Large intestine (tissue), 12 donors: Measurements from ENCODE around the gene SOX21. TPM values are rescaled to one million over a fixed set of nuclear protein-coding genes. Genes with fewer than 3 reads are reported as not detected.
A peak's percentile ranks its signal among the peaks of the same experiment; 100 is the strongest.
"Not testable (repeated sequence)": the region's sequence is repeated elsewhere in the genome, so short reads cannot be mapped to it uniquely, and the experiment has no call there.

Experiments
- DNase-seq, 2 donors: peaks; one replicate each; pipeline versions ENCODE4 v3.0.0 to v3.0.0-alpha.2; 2013
- H3K27ac ChIP-seq: one replicate; pipeline ENCODE4 v1.5.1; 2013; ENCODE audit warnings: low read length
- H3K27me3 ChIP-seq: 2 replicates; pipeline ENCODE4 v1.6.1; 2013; ENCODE audit warnings: low read length; ENCODE audit not compliant: control insufficient read depth, insufficient read depth
- H3K36me3 ChIP-seq: 2 replicates; pipeline ENCODE4 v1.6.1; 2013; ENCODE audit warnings: low read length; ENCODE audit not compliant: control insufficient read depth, insufficient read depth
- H3K4me1 ChIP-seq: one replicate; pipeline ENCODE4 v1.6.1; 2013; ENCODE audit warnings: low read length; ENCODE audit not compliant: control insufficient read depth, insufficient read depth
- H3K4me3 ChIP-seq: one replicate; pipeline ENCODE4 v1.5.1; 2013; ENCODE audit warnings: low read length
- H3K9me3 ChIP-seq: one replicate; pipeline ENCODE4 v1.6.1; 2013; ENCODE audit warnings: mild to moderate bottlenecking, low read depth, low read length, moderate library complexity; ENCODE audit not compliant: control insufficient read depth
- WGBS: methylation state at CpG from one replicate; pipeline ENCODE4 v1.1.5; 2013; ENCODE audit warnings: low lambda C conversion rate; ENCODE audit not compliant: insufficient coverage; 5-methylcytosine and 5-hydroxymethylcytosine counted together
- long read RNA-seq, 11 donors: transcript quantifications; one replicate each; lab custom pipeline, GENCODE V29; 2026
- polyA plus RNA-seq: library from polyadenylated mRNA; unstranded; fragments of 120-200 nt; gene quantifications from one replicate; pipeline ENCODE4 v1.2.1, GENCODE V29; 2013

SOX21 gene
- not detected for polyA plus RNA-seq
- long read RNA-seq, donor 1, result 0 reads
- long read RNA-seq, donor 2, result 0 reads
- long read RNA-seq, donor 3, result 0 reads
- long read RNA-seq, donor 4, result 0 reads
- long read RNA-seq, donor 5, result 0 reads
- long read RNA-seq, donor 6, result 0 reads
- long read RNA-seq, donor 7, result 0 reads
- long read RNA-seq, donor 8, result 0 reads
- long read RNA-seq, donor 9, result 0 reads
- long read RNA-seq, donor 10, result 0 reads
- long read RNA-seq, donor 11, result 0 reads

GRCh38 chr13:94712287-94712811, at the start of gene SOX21:
Gene SOX21 (minus strand): TSS chr13:94712545. CDS start chr13:94712049, 496 bp downstream.
- H3K27me3 ChIP-seq, result peaks cover 83% of the 10 kb centered on the region
- no peaks in the 10 kb centered on the region for H3K36me3 ChIP-seq
- H3K27ac ChIP-seq, result no peak within 1 kb of the TSS
- H3K4me3 ChIP-seq, result no peak within 1 kb of the TSS
- DNase-seq, result peak in 1 of 2 donors; percentile 33
- H3K9me3 ChIP-seq, result peaks cover 7% of the 10 kb centered on the region
- no CpG with 5 or more reads among the region's 38 CpGs for WGBS
- H3K4me1 ChIP-seq, result peaks cover 9% of the 10 kb centered on the region

GRCh38 chr13:94761407-94761806, 49.1 kb upstream of the SOX21 start:
- DNase-seq, result no peak
- no peaks in the 10 kb centered on the region for H3K36me3 ChIP-seq
- no peak overlapping the region for H3K4me3 ChIP-seq
- peaks cover 3% of the 10 kb centered on the region for H3K27me3 ChIP-seq
- H3K4me1 ChIP-seq, result no peaks in the 10 kb centered on the region
- no CpG with 5 or more reads among the region's 2 CpGs for WGBS
- no peaks in the 10 kb centered on the region for H3K9me3 ChIP-seq
- no peak overlapping the region for H3K27ac ChIP-seq

GRCh38 chr13:94759120-94759728, 46.9 kb upstream of the SOX21 start:
- no peak for DNase-seq
- H3K27ac ChIP-seq, result no peak overlapping the region
- no peaks in the 10 kb centered on the region for H3K4me1 ChIP-seq
- no peaks in the 10 kb centered on the region for H3K9me3 ChIP-seq
- no CpG with 5 or more reads among the region's 22 CpGs for WGBS
- H3K27me3 ChIP-seq, result peaks cover 3% of the 10 kb centered on the region
- H3K4me3 ChIP-seq, result no peak overlapping the region
- no peaks in the 10 kb centered on the region for H3K36me3 ChIP-seq

GRCh38 chr13:94758436-94758960, 46.2 kb upstream of the SOX21 start:
- WGBS, result 67% methylated on average over 1 of the region's 5 CpGs
- H3K27me3 ChIP-seq, result peaks cover 2% of the 10 kb centered on the region
- no peak overlapping the region for H3K27ac ChIP-seq
- H3K4me3 ChIP-seq, result no peak overlapping the region
- H3K36me3 ChIP-seq, result no peaks in the 10 kb centered on the region
- no peak for DNase-seq
- no peaks in the 10 kb centered on the region for H3K4me1 ChIP-seq
- H3K9me3 ChIP-seq, result no peaks in the 10 kb centered on the region

- no peaks in the 10 kb centered on the region for H3K27me3 ChIP-seq
- no CpG with 5 or more reads among the region's 1 CpG for WGBS
- no peaks in the 10 kb centered on the region for H3K36me3 ChIP-seq
- no peak for DNase-seq
- H3K27ac ChIP-seq, result no peak overlapping the region
- H3K9me3 ChIP-seq, result no peaks in the 10 kb centered on the region
- H3K4me3 ChIP-seq, result no peak overlapping the region
- no peaks in the 10 kb centered on the region for H3K4me1 ChIP-seq
Measured at GRCh38 chr13:94753327-94753726, 41.0 kb upstream of the SOX21 start.

- Histone ChIP-seq H3K9me3 (no peaks in the 10 kb centered on the region), H3K36me3 (no peaks in the 10 kb centered on the region), H3K27me3 (peaks cover 2% of the 10 kb centered on the region), H3K4me1 (no peaks in the 10 kb centered on the region), H3K27ac (no peak overlapping the region), H3K4me3 (no peak overlapping the region)
- WGBS, result no CpG with 5 or more reads among the region's 1 CpG
- no peak for DNase-seq
Measured at GRCh38 chr13:94749162-94749561, 36.8 kb upstream of the SOX21 start.

- H3K27ac ChIP-seq, result no peak overlapping the region
- peaks cover 5% of the 10 kb centered on the region for H3K27me3 ChIP-seq
- H3K36me3 ChIP-seq, result no peaks in the 10 kb centered on the region
- no peaks in the 10 kb centered on the region for H3K9me3 ChIP-seq
- no peak overlapping the region for H3K4me3 ChIP-seq
- DNase-seq, result no peak
- WGBS, result 93% methylated on average over 3 of the region's 4 CpGs
- no peaks in the 10 kb centered on the region for H3K4me1 ChIP-seq
Measured at GRCh38 chr13:94739235-94739634, 26.9 kb upstream of the SOX21 start.

- H3K4me3 ChIP-seq, result no peak overlapping the region
- H3K36me3 ChIP-seq, result no peaks in the 10 kb centered on the region
- no CpG with 5 or more reads among the region's 3 CpGs for WGBS
- no peak overlapping the region for H3K27ac ChIP-seq
- no peaks in the 10 kb centered on the region for H3K9me3 ChIP-seq
- DNase-seq, result peak in 1 of 2 donors; percentile 32
- no peaks in the 10 kb centered on the region for H3K4me1 ChIP-seq
- peaks cover 3% of the 10 kb centered on the region for H3K27me3 ChIP-seq
Measured at GRCh38 chr13:94731028-94731427, 18.7 kb upstream of the SOX21 start.

- H3K27ac ChIP-seq, H3K27me3 ChIP-seq, H3K36me3 ChIP-seq, H3K4me3 ChIP-seq, H3K9me3 ChIP-seq, H3K4me1 ChIP-seq, DNase-seq: not testable (repeated sequence)
- WGBS, result no CpG with 5 or more reads among the region's 1 CpG
Measured at GRCh38 chr13:94729941-94730340, 17.6 kb upstream of the SOX21 start.

- DNase-seq, result no peak
- H3K27ac ChIP-seq, result no peak overlapping the region
- H3K36me3 ChIP-seq, result no peaks in the 10 kb centered on the region
- no peaks in the 10 kb centered on the region for H3K4me1 ChIP-seq
- peaks cover 14% of the 10 kb centered on the region for H3K27me3 ChIP-seq
- no peaks in the 10 kb centered on the region for H3K9me3 ChIP-seq
- WGBS, result 100% methylated on average over 1 of the region's 1 CpG
- no peak overlapping the region for H3K4me3 ChIP-seq
Measured at GRCh38 chr13:94726425-94726824, 14.1 kb upstream of the SOX21 start.
